Testis (tissue), 2 donors: ENCODE measurements around the gene FEM1C.

ENCODE experiments used
- POLR2A ChIP-seq: fragments of 450-650 bp; IDR thresholded peaks from one replicate; pipeline ENCODE4 v1.6.1; 2017; ENCODE audit warnings: antibody characterized with exemption, mild to moderate bottlenecking, moderate library complexity
- TF ChIP-seq, protein P1 (sequence below), 3 experiments: fragments of 450-650 bp in 2 of 3; fragments of 200-600 bp in 1 of 3; sonication (generic) in 1 of 3; IDR thresholded peaks; one replicate each; pipeline ENCODE4 v1.5.1; 2016 to 2019; ENCODE audit warnings: antibody characterized with exemption in 3 of 3, mild to moderate bottlenecking in 2 of 3, moderate library complexity in 1 of 3

DNA sequence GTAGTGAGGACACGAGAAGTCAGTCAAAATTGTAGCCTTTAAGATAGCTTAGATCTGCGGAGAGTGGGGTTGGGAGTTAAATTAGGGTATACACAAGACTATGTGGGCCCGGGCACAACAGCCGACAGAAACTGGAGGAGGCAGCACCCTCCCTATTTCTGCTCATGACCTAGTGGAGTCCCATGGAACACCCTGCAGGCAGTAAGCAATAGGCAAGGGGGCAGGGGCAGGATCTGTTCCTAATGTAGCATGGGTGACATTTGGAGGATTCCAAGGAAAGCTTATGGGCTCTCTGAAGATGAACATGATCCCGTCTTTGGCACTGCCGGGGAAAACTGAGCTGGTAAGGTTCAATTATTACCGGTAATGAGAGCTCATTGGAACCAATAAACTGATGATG is 67.0 kb downstream of the FEM1C start:
- TF ChIP-seq, protein P1, sequence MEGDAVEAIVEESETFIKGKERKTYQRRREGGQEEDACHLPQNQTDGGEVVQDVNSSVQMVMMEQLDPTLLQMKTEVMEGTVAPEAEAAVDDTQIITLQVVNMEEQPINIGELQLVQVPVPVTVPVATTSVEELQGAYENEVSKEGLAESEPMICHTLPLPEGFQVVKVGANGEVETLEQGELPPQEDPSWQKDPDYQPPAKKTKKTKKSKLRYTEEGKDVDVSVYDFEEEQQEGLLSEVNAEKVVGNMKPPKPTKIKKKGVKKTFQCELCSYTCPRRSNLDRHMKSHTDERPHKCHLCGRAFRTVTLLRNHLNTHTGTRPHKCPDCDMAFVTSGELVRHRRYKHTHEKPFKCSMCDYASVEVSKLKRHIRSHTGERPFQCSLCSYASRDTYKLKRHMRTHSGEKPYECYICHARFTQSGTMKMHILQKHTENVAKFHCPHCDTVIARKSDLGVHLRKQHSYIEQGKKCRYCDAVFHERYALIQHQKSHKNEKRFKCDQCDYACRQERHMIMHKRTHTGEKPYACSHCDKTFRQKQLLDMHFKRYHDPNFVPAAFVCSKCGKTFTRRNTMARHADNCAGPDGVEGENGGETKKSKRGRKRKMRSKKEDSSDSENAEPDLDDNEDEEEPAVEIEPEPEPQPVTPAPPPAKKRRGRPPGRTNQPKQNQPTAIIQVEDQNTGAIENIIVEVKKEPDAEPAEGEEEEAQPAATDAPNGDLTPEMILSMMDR (IDR thresholded peaks at IDR 0.05): no peak
- no peak for TF ChIP-seq POLR2A
